H1 (cell line): ENCODE measurements around the gene PRKAB2. TPM values are rescaled to one million over a fixed set of nuclear protein-coding genes. Genes with fewer than 3 reads are reported as not detected.

ENCODE experiments used
- polyA plus RNA-seq, 7 experiments: library from polyadenylated mRNA; depleted of rRNA in 3 of 7; stranded (reverse) in 5 of 7; unstranded in 2 of 7; fragments of >200 nt in 5 of 7; fragments of 200-250 nt in 2 of 7; gene quantifications; 1 replicate in 5 of 7; 2 replicates in 1 of 7; 4 replicates in 1 of 7; pipeline versions ENCODE4 v1.2.1 to v1.2.3, GENCODE V29; 2011 to 2013; ENCODE audit warnings: missing spikeins in 2 of 7, mixed read lengths in 2 of 7
- total RNA-seq: library from RNA; stranded (reverse); fragmentation: NEBNext Ultra II Directional; extraction: Animal tissue kit (Norgen Biotek cat#: 25700); gene quantifications from 2 replicates; pipeline ENCODE4 v1.2.1, GENCODE V29; 2021

Gene PRKAB2
- total and polyA plus RNA-seq, 2 of the 8 experiments (the other 6 are each of a cell fraction or from before 2014, with no cell fraction given) = 15.0 to 18.9 TPM

Other genes starting within 250 kb of the PRKAB2 start
- 6.7 and 7.2 TPM in 2 replicates for gene NBPF12, start 234.1 kb downstream of the PRKAB2 start, total RNA-seq
- gene NBPF12, start 234.1 kb downstream of the PRKAB2 start, polyA plus RNA-seq (2011; rRNA removed) = 3.0 and 4.6 TPM in 2 replicates
- 0.34 TPM in 2 replicates for gene FMO5, start 52.9 kb upstream of the PRKAB2 start, total RNA-seq
- 0.16 and 0.27 TPM in 2 replicates for gene FMO5, start 52.9 kb upstream of the PRKAB2 start, polyA plus RNA-seq (2011; rRNA removed)
- 49.9 and 51.2 TPM in 2 replicates for gene CHD1L, start 70.2 kb upstream of the PRKAB2 start, total RNA-seq
- gene CHD1L, start 70.2 kb upstream of the PRKAB2 start, polyA plus RNA-seq (2011; rRNA removed) = 12.4 and 20.2 TPM in 2 replicates